Breast epithelium (tissue), 4 donors: ENCODE data around the gene MRTFA. TPM values are rescaled to one million over a fixed set of nuclear protein-coding genes. Genes with fewer than 3 reads are reported as not detected.
A peak's percentile ranks its signal among the peaks of the same experiment; 100 is the strongest.

Experiments used
- DNase-seq, 2 donors: peaks; one replicate each; pipeline ENCODE4 v3.0.0-alpha.2; 2019; ENCODE audit warnings: low spot score in 2 of 2
- H3K27ac ChIP-seq, 2 donors: fragments of 200-600 bp; sonication (generic) in 1 of 2; one replicate each; pipeline ENCODE4 v1.5.1; 2016 to 2019; ENCODE audit warnings: mild to moderate bottlenecking in 1 of 2
- H3K27me3 ChIP-seq, 2 donors: fragments of 200-600 bp; sonication (generic) in 1 of 2; one replicate each; pipeline versions ENCODE4 v1.5.1 to v1.6.0; 2017 to 2019; ENCODE audit warnings: control low read depth in 1 of 2, mild to moderate bottlenecking in 1 of 2
- H3K36me3 ChIP-seq: fragments of 200-600 bp; one replicate; pipeline ENCODE4 v1.5.1; 2019
- H3K4me1 ChIP-seq, 2 donors: fragments of 200-600 bp; sonication (generic); one replicate each; pipeline ENCODE4 v1.5.1; 2016 to 2019; ENCODE audit warnings: control low read depth in 1 of 2
- H3K4me3 ChIP-seq, 3 donors: fragments of 200-600 bp; sonication (generic); 1 replicate in 2 of 3; 2 replicates in 1 of 3; pipeline ENCODE4 v1.5.1; 2016 to 2019; ENCODE audit warnings: mild to moderate bottlenecking in 3 of 3, moderate library complexity in 2 of 3
- H3K9me3 ChIP-seq, 2 donors: fragments of 200-600 bp; sonication (generic) in 1 of 2; one replicate each; pipeline ENCODE4 v1.5.1; 2016 to 2019; ENCODE audit warnings: control low read depth in 1 of 2
- CTCF ChIP-seq, 3 donors: fragments of 450-650 bp; IDR thresholded peaks; one replicate each; pipeline ENCODE4 v1.5.1; 2016 to 2017; ENCODE audit warnings: antibody characterized with exemption in 3 of 3, mild to moderate bottlenecking in 3 of 3, moderate library complexity in 3 of 3
- POLR2A ChIP-seq: fragments of 450-650 bp; IDR thresholded peaks from one replicate; pipeline ENCODE4 v1.6.1; 2016; ENCODE audit warnings: antibody characterized with exemption, mild to moderate bottlenecking, moderate library complexity
- POLR2AphosphoS5 ChIP-seq, 3 donors: sonication (generic); formaldehyde crosslinking; IDR thresholded peaks; one replicate each; pipeline ENCODE4 v1.6.1; 2017; ENCODE audit warnings: antibody characterized with exemption in 3 of 3
- intact Hi-C: fragments of 100-400 bp; cut with DNase I; formaldehyde crosslinking; loops from one replicate; pipeline ENCODE4 v1.15.1; 2023; ENCODE audit warnings: low total_unique reads
- total RNA-seq, 3 donors: library from RNA; depleted of rRNA; stranded (reverse); fragments of >200 nt; gene quantifications; one replicate each; pipeline ENCODE4 v1.1.0, GENCODE V29; 2016

The MRTFA gene
- total RNA-seq, 3 donors from 2014 or later = 47.0 to 69.2 (median 65.7) TPM

- no peaks in the 10 kb centered on the region for H3K9me3 ChIP-seq
- no peaks in the 10 kb centered on the region for H3K27me3 ChIP-seq
- no peaks in the 10 kb centered on the region for H3K36me3 ChIP-seq
- intact Hi-C loops = no loop called here
- no peak for DNase-seq
- no peak for TF ChIP-seq POLR2AphosphoS5 (IDR thresholded peaks at IDR 0.05)
- no peak for TF ChIP-seq POLR2A
- H3K27ac ChIP-seq = peak overlapping the region; percentile 99 to 100
- H3K4me3 ChIP-seq = peak overlapping the region in 2 of 3 donors; percentile 73 to 85
- peaks cover 2 to 13% of the 10 kb centered on the region in 2 donors for H3K4me1 ChIP-seq
Measured at GRCh38 chr22:40651057-40651456, 14.5 kb upstream of the MRTFA start.

- Histone ChIP-seq H3K4me1 (peaks cover 0 to 13% of the 10 kb centered on the region in 2 donors), H3K9me3 (no peaks in the 10 kb centered on the region), H3K4me3 (no peak overlapping the region), H3K36me3 (no peaks in the 10 kb centered on the region), H3K27ac (no peak overlapping the region), H3K27me3 (no peaks in the 10 kb centered on the region)
- DNase-seq = no peak
- TF ChIP-seq POLR2A = no peak
- no peak for TF ChIP-seq CTCF (IDR thresholded peaks at IDR 0.05)
- no peak for TF ChIP-seq POLR2AphosphoS5 (IDR thresholded peaks at IDR 0.05)
- intact Hi-C loops = no loop called here
Measured at GRCh38 chr22:40648386-40648785, 11.9 kb upstream of the MRTFA start.

GRCh38 chr22:40645579-40646197, 9.2 kb upstream of the MRTFA start:
- no peaks in the 10 kb centered on the region for H3K9me3 ChIP-seq
- TF ChIP-seq POLR2AphosphoS5 (IDR thresholded peaks at IDR 0.05) (no peak), POLR2A (no peak), CTCF (IDR thresholded peaks at IDR 0.05) (no peak)
- no peaks in the 10 kb centered on the region for H3K27me3 ChIP-seq
- no peaks in the 10 kb centered on the region for H3K4me1 ChIP-seq
- DNase-seq = no peak
- H3K36me3 ChIP-seq = no peaks in the 10 kb centered on the region
- intact Hi-C loops = no loop called here
- peak overlapping the region in 1 of 2 donors; percentile 9 for H3K27ac ChIP-seq
- H3K4me3 ChIP-seq = no peak overlapping the region

GRCh38 chr22:40642316-40642715, 5.8 kb upstream of the MRTFA start:
- DNase-seq = no peak
- H3K4me3 ChIP-seq = no peak overlapping the region
- TF ChIP-seq CTCF (IDR thresholded peaks at IDR 0.05) (no peak), POLR2AphosphoS5 (IDR thresholded peaks at IDR 0.05) (no peak), POLR2A (no peak)
- intact Hi-C loops = loop anchor here (5.0 kb wide), 1 partner anchor 200 kb away; no protein-coding TSS in a partner anchor
- H3K27ac ChIP-seq = no peak overlapping the region
- no peaks in the 10 kb centered on the region for H3K9me3 ChIP-seq
- H3K36me3 ChIP-seq = no peaks in the 10 kb centered on the region
- H3K4me1 ChIP-seq = peaks cover 0 to 3% of the 10 kb centered on the region in 2 donors
- H3K27me3 ChIP-seq = no peaks in the 10 kb centered on the region

- Histone ChIP-seq H3K9me3 (no peaks in the 10 kb centered on the region), H3K4me1 (peaks cover 0 to 3% of the 10 kb centered on the region in 2 donors), H3K4me3 (no peak overlapping the region), H3K27me3 (no peaks in the 10 kb centered on the region), H3K36me3 (no peaks in the 10 kb centered on the region), H3K27ac (no peak overlapping the region)
- intact Hi-C loops = loop anchor here (5.0 kb wide), 1 partner anchor 199 kb away; no protein-coding TSS in a partner anchor
- TF ChIP-seq CTCF (IDR thresholded peaks at IDR 0.05) (no peak), POLR2A (no peak), POLR2AphosphoS5 (IDR thresholded peaks at IDR 0.05) (no peak)
- no peak for DNase-seq
Measured at GRCh38 chr22:40641269-40641668, 4.8 kb upstream of the MRTFA start.
